ENCODE data around the gene CDIPT. TPM values are rescaled to one million over a fixed set of nuclear protein-coding genes. Genes with fewer than 3 reads are reported as not detected.

The CDIPT gene
- total RNA-seq, 4 donors from 2014 or later: 39.6 to 122 (median 91.2) TPM

DNA sequence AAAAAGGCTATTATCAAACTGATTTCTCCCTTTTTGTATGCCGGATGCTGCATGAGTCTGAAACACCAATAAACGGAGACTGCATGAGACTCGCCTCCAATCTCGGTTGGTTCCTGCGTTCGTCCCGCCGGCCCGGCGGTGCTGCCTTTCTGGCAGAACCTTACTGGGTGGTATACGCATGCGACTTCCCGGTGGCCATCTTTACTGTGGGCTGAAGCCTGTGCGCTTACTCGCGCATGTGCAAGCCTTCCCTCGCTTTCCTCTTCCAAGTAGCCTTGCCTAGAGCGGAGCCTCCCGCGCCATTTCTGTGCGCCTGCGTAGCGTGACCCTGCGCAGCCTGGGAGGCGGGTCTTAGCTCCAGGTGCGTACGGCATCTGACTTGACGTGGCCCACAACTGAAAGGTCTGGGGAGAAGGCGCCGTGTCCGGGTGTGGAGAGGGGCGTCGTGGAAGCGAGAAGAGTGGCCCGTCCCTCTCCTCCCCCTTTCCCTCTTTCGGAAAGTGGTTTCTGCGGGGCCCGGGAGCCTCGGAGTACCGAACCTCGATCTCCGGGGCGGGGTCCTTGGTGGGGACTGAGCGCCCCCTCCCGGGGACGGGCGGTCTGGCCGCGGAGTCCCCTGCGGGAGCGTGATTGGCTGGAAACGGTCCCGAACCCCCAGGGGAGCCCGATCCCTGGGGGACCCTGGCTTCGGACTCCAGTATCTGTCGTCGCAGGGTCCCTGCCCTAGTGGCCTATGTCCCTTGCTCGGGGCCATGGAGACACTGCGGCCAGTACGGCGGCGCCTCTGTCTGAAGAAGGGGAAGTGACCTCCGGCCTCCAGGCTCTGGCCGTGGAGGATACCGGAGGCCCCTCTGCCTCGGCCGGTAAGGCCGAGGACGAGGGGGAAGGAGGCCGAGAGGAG, 47.0 kb downstream of the CDIPT start, which contains the start of gene PAGR1:
PAGR1 (plus strand) TSS at position 360 of the 901 bp plus-strand sequence; CDS start at position 734, 374 bp downstream.
- TF ChIP-seq, protein P1, sequence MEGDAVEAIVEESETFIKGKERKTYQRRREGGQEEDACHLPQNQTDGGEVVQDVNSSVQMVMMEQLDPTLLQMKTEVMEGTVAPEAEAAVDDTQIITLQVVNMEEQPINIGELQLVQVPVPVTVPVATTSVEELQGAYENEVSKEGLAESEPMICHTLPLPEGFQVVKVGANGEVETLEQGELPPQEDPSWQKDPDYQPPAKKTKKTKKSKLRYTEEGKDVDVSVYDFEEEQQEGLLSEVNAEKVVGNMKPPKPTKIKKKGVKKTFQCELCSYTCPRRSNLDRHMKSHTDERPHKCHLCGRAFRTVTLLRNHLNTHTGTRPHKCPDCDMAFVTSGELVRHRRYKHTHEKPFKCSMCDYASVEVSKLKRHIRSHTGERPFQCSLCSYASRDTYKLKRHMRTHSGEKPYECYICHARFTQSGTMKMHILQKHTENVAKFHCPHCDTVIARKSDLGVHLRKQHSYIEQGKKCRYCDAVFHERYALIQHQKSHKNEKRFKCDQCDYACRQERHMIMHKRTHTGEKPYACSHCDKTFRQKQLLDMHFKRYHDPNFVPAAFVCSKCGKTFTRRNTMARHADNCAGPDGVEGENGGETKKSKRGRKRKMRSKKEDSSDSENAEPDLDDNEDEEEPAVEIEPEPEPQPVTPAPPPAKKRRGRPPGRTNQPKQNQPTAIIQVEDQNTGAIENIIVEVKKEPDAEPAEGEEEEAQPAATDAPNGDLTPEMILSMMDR (IDR thresholded peaks at IDR 0.05): peak; percentile 88 to 95 (median 89)
- TF ChIP-seq POLR2A (IDR thresholded peaks at IDR 0.05): peak; percentile 80 to 87
- Histone ChIP-seq H3K27ac (peak within 1 kb of the TSS; percentile 84 to 96 (median 94)), H3K9me3 (no peaks in the 10 kb centered on the region), H3K27me3 (no peaks in the 10 kb centered on the region), H3K36me3 (peaks cover 0 to 5% (median 0%) of the 10 kb centered on the region in 3 donors), H3K4me3 (peak within 1 kb of the TSS; percentile 63 to 88 (median 78)), H3K4me1 (peaks cover 0 to 74% (median 21%) of the 10 kb centered on the region in 4 donors)
- peak; percentile 95 to 100 (median 98) for DNase-seq

DNA sequence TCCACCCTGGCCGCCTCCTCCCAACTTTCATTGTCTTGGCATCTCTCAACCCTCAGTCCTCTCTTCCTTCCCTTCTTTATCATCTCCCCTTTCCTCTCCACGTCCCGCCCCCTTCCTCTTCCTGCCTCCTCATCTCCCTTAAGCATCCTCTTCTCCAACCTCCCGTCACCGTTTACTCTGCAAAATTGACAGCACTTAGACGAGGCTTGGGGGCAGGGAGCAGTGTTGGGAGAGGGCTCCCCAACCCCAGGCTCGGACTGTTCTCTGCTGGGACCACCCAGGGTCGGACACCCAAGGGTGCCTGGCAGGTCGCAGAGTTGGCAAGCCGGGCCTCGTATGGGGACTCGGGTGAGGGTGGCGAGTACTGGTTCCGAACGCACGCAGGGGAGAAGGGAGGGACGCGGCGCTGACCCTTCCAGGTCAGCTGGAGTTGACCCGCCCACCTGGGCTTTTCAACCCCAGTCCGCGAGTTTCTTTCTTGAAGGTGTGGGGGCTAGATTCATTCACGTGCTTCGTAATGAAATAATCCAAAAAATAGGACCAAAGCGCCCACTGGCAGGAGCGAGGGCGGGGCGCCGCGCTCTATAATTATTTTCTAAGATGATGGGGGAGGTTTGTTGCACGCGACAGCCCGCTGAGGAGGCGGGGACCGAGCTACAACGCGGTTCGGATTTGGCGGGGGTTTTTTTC, 47.8 kb downstream of the CDIPT start:
- peak overlapping the region; percentile 54 to 78 (median 70) for H3K4me3 ChIP-seq
- H3K27ac ChIP-seq: peak overlapping the region; percentile 41 to 96 (median 88)
- TF ChIP-seq, protein P1 (IDR thresholded peaks at IDR 0.05): no peak
- no peak for TF ChIP-seq POLR2A (IDR thresholded peaks at IDR 0.05)
- DNase-seq: peak; percentile 53 to 71 (median 60)
- H3K36me3 ChIP-seq: peaks cover 0 to 8% (median 0%) of the 10 kb centered on the region in 3 donors
- H3K9me3 ChIP-seq: no peaks in the 10 kb centered on the region
- peaks cover 0 to 82% (median 26%) of the 10 kb centered on the region in 4 donors for H3K4me1 ChIP-seq
- H3K27me3 ChIP-seq: no peaks in the 10 kb centered on the region

DNA sequence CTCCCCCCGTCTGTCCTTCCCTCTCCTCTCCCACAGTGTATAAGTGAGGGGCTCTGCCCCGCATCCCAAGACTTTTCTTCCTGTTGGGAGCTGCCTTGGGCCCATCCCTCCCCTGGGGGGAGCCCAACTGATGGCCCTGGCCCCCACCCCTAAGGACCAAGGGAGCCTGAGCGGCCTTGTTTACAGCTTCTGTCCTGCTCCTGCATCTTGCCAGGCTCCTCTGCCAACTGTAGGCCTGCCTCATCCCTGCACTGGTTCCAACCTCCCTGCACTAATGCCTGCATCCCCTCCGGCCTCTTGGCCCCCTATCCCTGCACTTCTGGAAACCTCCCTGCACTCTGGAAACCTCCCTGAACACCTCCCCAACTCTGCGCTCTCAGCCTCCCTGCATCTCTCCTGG, 48.4 kb downstream of the CDIPT start:
- Histone ChIP-seq H3K36me3 (peaks cover 0 to 12% (median 0%) of the 10 kb centered on the region in 3 donors), H3K4me1 (peaks cover 0 to 82% (median 27%) of the 10 kb centered on the region in 4 donors)

DNA sequence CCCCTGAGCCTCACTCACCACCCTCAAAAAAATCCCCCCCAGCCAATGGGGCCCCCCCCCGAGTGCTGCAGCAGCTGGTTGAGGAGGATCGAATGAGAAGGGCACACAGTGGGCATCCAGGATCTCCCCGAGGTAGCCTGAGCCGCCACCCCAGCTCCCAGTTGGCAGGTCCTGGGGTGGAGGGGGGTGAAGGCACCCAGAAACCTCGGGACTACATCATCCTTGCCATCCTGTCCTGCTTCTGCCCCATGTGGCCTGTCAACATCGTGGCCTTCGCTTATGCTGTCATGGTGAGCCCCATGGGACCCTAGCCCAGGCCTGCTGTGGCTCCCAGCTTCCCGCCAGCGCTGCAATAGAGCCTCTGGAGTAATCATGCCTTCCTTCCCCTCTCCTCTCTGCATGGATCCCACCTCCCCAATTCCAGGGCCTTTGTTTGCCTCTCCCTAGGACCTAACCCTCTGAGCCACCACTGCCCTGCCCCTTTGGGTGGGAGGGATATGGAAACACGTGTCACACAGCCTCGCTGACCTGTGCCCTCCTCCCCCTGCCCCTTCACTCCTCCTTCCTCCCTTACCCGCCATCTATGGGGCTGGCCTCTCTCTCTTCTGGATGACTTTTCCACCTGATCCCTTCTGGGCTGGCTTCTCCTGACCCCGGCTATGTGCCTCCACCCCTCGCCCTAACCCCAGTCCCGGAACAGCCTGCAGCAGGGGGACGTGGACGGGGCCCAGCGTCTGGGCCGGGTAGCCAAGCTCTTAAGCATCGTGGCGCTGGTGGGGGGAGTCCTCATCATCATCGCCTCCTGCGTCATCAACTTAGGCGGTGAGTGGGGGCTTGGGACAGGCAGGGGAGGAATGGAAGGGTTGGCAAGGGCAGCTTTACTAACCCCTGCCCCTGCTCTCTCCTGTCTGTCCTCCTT, 49.1 kb downstream of the CDIPT start:
- no peak for DNase-seq
- Histone ChIP-seq H3K4me3 (no peak overlapping the region), H3K27me3 (no peaks in the 10 kb centered on the region), H3K36me3 (peaks cover 0 to 17% (median 0%) of the 10 kb centered on the region in 3 donors), H3K27ac (no peak overlapping the region), H3K9me3 (no peaks in the 10 kb centered on the region), H3K4me1 (peaks cover 3 to 82% (median 30%) of the 10 kb centered on the region in 4 donors)
- no peak for TF ChIP-seq POLR2A (IDR thresholded peaks at IDR 0.05)
- TF ChIP-seq, protein P1 (IDR thresholded peaks at IDR 0.05): no peak

More for the DNA sequence above, 48.4 kb downstream of the CDIPT start:
- H3K27me3 ChIP-seq: no peaks in the 10 kb centered on the region
- no peaks in the 10 kb centered on the region for H3K9me3 ChIP-seq
- TF ChIP-seq POLR2A (IDR thresholded peaks at IDR 0.05): no peak
- TF ChIP-seq, protein P1 (IDR thresholded peaks at IDR 0.05): no peak
- H3K4me3 ChIP-seq: no peak overlapping the region
- no peak for DNase-seq
- H3K27ac ChIP-seq: peak overlapping the region in 3 of 4 donors; percentile 41 to 96 (median 91)

All from Peyer's patch (tissue), 4 donors.